CD4-positive, alpha-beta T cell (primary cell): Measurements from ENCODE around the gene CITED1. TPM values are rescaled to one million over a fixed set of nuclear protein-coding genes. Genes with fewer than 3 reads are reported as not detected.

Source experiments
- ATAC-seq: fragments of 200-7000 bp; cut with Tn5 transposase; one replicate; pipeline ENCODE4 v1.10.0; 2022; ENCODE audit warnings: mild to moderate bottlenecking; ENCODE audit not compliant: poor library complexity
- CTCF ChIA-PET: fragments of 350-600 bp; sonication (Branson Sonifier 250); formaldehyde crosslinking; loops from one replicate; lab custom pipeline; 2021; ENCODE audit warnings: antibody characterized with exemption, inconsistent platforms; lab: Charles Lee
- POLR2A ChIA-PET: fragments of 350-600 bp; sonication (Branson Sonifier 250); formaldehyde crosslinking; loops from one replicate; lab custom pipeline; 2021; ENCODE audit warnings: antibody characterized with exemption, inconsistent platforms; lab: Charles Lee
- DNase-seq, 14 experiments: peaks; one replicate each; pipeline ENCODE4 v3.0.0-alpha.2; 2013 to 2020; ENCODE audit warnings: mixed read lengths in 2 of 14
- H3K27ac ChIP-seq, 2 donors: one replicate each; pipeline versions ENCODE4 v1.5.1 to v1.7.0; 2013; ENCODE audit warnings: low read length in 2 of 2, low read depth in 1 of 2, mild to moderate bottlenecking in 1 of 2
- H3K27me3 ChIP-seq, 2 experiments: 1 replicate in 1 of 2; 2 replicates in 1 of 2; pipeline versions ENCODE4 v1.6.1 to v1.7.0; 2013; ENCODE audit warnings: low read length in 2 of 2, control low read depth in 1 of 2, mild to moderate bottlenecking in 1 of 2, moderate library complexity in 1 of 2; ENCODE audit not compliant: insufficient read depth in 2 of 2, control insufficient read depth in 1 of 2
- H3K36me3 ChIP-seq: one replicate; pipeline ENCODE4 v1.6.1; 2013; ENCODE audit warnings: low read length, control low read depth; ENCODE audit not compliant: insufficient read depth
- H3K4me1 ChIP-seq: one replicate; pipeline ENCODE4 v1.6.1; 2013; ENCODE audit warnings: low read length, control low read depth; ENCODE audit not compliant: insufficient read depth
- H3K4me3 ChIP-seq: one replicate; pipeline ENCODE4 v1.5.1; 2013; ENCODE audit warnings: mild to moderate bottlenecking, low read length, moderate library complexity
- H3K9me3 ChIP-seq, 2 experiments: 1 replicate in 1 of 2; 2 replicates in 1 of 2; pipeline versions ENCODE4 v1.6.1 to v1.7.0; 2013; ENCODE audit warnings: low read length in 2 of 2, mild to moderate bottlenecking in 2 of 2, control low read depth in 1 of 2, moderate library complexity in 1 of 2; ENCODE audit not compliant: control insufficient read depth in 1 of 2, insufficient read depth in 1 of 2
- H3K27ac Mint-ChIP-seq: one replicate; pipeline ENCODE4 v1.8.0; 2020; ENCODE audit warnings: mixed read lengths
- H3K27me3 Mint-ChIP-seq: one replicate; pipeline ENCODE4 v1.8.0; 2021; ENCODE audit warnings: mixed read lengths
- H3K36me3 Mint-ChIP-seq: one replicate; pipeline ENCODE4 v1.8.0; 2021; ENCODE audit warnings: low read depth, mixed read lengths
- H3K4me1 Mint-ChIP-seq: one replicate; pipeline ENCODE4 v1.8.0; 2021; ENCODE audit warnings: low read depth, mixed read lengths
- H3K4me3 Mint-ChIP-seq: one replicate; pipeline ENCODE4 v1.8.0; 2020; ENCODE audit warnings: mild to moderate bottlenecking, mixed read lengths
- H3K9me3 Mint-ChIP-seq: one replicate; pipeline ENCODE4 v1.8.0; 2020; ENCODE audit warnings: mixed read lengths
- CTCF ChIP-seq: fragments of 200-600 bp; IDR thresholded peaks from one replicate; pipeline ENCODE4 v1.8.0; 2022; ENCODE audit warnings: antibody characterized with exemption, mild to moderate bottlenecking
- intact Hi-C, 2 experiments: fragments of 100-400 bp; cut with DNase I in 1 of 2; cut with micrococcal nuclease in 1 of 2; formaldehyde crosslinking; loops; one replicate each; pipeline versions ENCODE4 v1.15.1 to v1.9.0; 2023 to 2025; cut with DNase I, micrococcal nuclease
- total RNA-seq, 174 experiments: library from RNA in 2 of 174; stranded (reverse) in 2 of 174; gene quantifications; one replicate each; pipeline ENCODE4 v1.2.3 and lab custom pipeline; 2021 to 2026

Gene CITED1
- total RNA-seq, 2 experiments from 2014 or later = 0.52 TPM; not detected in 1

GRCh38 chrX:72349190-72349589 is 43.5 kb upstream of the CITED1 start:
- no peaks in the 10 kb centered on the region for H3K36me3 ChIP-seq
- H3K4me3 ChIP-seq = no peak overlapping the region
- H3K36me3 Mint-ChIP-seq = peaks cover 33% of the 10 kb centered on the region
- no peak overlapping the region for H3K27ac Mint-ChIP-seq
- H3K27me3 ChIP-seq = no peaks in the 10 kb centered on the region
- no peak overlapping the region for H3K27ac ChIP-seq
- no peaks in the 10 kb centered on the region for H3K9me3 ChIP-seq
- no peak for ATAC-seq
- no peak for DNase-seq
- TF ChIP-seq CTCF = no peak
- H3K4me3 Mint-ChIP-seq = no peak overlapping the region
- no peaks in the 10 kb centered on the region for H3K4me1 ChIP-seq
- ChIA-PET CTCF (no interaction called here), POLR2A (no interaction called here)
- intact Hi-C loops = no loop called here
- H3K9me3 Mint-ChIP-seq = no peaks in the 10 kb centered on the region
- no peaks in the 10 kb centered on the region for H3K4me1 Mint-ChIP-seq
- no peaks in the 10 kb centered on the region for H3K27me3 Mint-ChIP-seq

GRCh38 chrX:72348247-72348979 is 42.7 kb upstream of the CITED1 start:
- H3K27ac ChIP-seq = no peak overlapping the region

GRCh38 chrX:72347366-72347765 is 41.7 kb upstream of the CITED1 start:
- ChIA-PET CTCF (no interaction called here), POLR2A (no interaction called here)
- Histone ChIP-seq H3K9me3 (no peaks in the 10 kb centered on the region), H3K4me1 (no peaks in the 10 kb centered on the region), H3K27ac (no peak overlapping the region), H3K4me3 (no peak overlapping the region), H3K36me3 (no peaks in the 10 kb centered on the region), H3K27me3 (no peaks in the 10 kb centered on the region)
- no peak for TF ChIP-seq CTCF
- Mint-ChIP-seq H3K9me3 (no peaks in the 10 kb centered on the region), H3K36me3 (peaks cover 33% of the 10 kb centered on the region), H3K27ac (no peak overlapping the region), H3K4me3 (no peak overlapping the region), H3K27me3 (no peaks in the 10 kb centered on the region), H3K4me1 (no peaks in the 10 kb centered on the region)
- intact Hi-C loops = no loop called here
- no peak for ATAC-seq
- no peak for DNase-seq

More at GRCh38 chrX:72348247-72348979, 42.7 kb upstream of the CITED1 start:
- Mint-ChIP-seq H3K36me3 (peaks cover 33% of the 10 kb centered on the region), H3K9me3 (no peaks in the 10 kb centered on the region), H3K4me1 (no peaks in the 10 kb centered on the region), H3K27ac (no peak overlapping the region), H3K27me3 (no peaks in the 10 kb centered on the region), H3K4me3 (no peak overlapping the region)
- ChIA-PET POLR2A (no interaction called here), CTCF (no interaction called here)
- H3K36me3 ChIP-seq = no peaks in the 10 kb centered on the region
- ATAC-seq (no peak), DNase-seq (no peak)
- TF ChIP-seq CTCF = no peak
- no peaks in the 10 kb centered on the region for H3K27me3 ChIP-seq
- H3K9me3 ChIP-seq = no peaks in the 10 kb centered on the region
- intact Hi-C loops = no loop called here
- H3K4me3 ChIP-seq = no peak overlapping the region
- no peaks in the 10 kb centered on the region for H3K4me1 ChIP-seq
